Measurements from ENCODE around the gene IER2. TPM values are rescaled to one million over a fixed set of nuclear protein-coding genes. Genes with fewer than 3 reads are reported as not detected.
A peak's percentile ranks its signal among the peaks of the same experiment; 100 is the strongest.

The IER2 gene, protein sequence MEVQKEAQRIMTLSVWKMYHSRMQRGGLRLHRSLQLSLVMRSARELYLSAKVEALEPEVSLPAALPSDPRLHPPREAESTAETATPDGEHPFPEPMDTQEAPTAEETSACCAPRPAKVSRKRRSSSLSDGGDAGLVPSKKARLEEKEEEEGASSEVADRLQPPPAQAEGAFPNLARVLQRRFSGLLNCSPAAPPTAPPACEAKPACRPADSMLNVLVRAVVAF
- polyA plus RNA-seq (2012; ENCODE audit: missing spikeins) = 33.5 TPM

DNA sequence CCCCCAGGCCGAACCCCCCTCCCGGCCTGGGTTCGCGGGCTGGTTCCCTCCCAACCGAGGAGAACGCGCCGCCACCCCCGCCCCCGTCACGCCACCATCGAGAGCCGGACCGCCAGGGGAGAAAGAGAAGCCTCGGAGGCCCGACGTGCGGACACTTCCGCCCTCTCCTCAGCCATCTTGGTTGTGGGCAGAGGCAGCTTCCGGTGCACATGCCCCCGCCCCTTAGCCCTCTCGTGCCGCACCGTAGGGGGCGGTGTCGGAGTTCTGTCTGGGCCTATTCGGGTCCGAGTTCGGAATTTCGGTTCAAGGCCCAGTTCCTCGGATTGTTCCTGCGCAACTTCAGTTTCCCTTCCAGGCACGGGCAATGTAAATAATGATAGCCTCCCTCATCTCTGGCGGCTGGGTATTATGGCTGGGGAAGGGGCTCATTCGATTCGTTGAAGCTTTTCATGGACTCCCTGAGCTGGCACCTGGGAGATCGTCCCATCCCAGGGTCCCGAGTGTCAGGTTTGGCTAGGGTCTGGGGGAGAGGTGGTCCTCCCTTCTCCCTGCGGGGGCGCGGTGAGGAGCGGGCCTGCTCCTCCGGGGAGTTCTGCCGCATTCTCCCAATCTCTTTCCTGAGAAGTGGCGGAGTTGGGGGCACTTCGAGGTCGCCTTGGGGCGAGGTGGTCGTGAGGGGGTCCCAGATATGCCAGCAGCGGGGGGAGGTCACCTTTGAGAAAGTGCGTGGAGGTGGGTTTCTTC lies at the start of gene IER2, which contains the start of gene STX10:
TSS of gene IER2 (plus strand) at position 225 of the 744 bp plus-strand sequence. CDS start 2,776 bp downstream, outside the sequence.
TSS of gene STX10 (minus strand) at position 189 of the 744 bp plus-strand sequence. CDS start 202 bp downstream, outside the sequence.
- FAIRE-seq (peak; percentile 94), DNase-seq (ENCODE audit: insufficient read length) (peak; percentile 91)
- TF ChIP-seq TAF1 (IDR thresholded peaks at IDR 0.05; ENCODE audit: borderline replicate concordance, low read depth, low read length) = 0 out of 2 replicates have a peak, but pooled peaks have one; percentile 26
- TF ChIP-seq POLR2A (IDR thresholded peaks at IDR 0.05; ENCODE audit: low read depth, low read length) = no peak; the same call in 1 of the 2 replicates

DNA sequence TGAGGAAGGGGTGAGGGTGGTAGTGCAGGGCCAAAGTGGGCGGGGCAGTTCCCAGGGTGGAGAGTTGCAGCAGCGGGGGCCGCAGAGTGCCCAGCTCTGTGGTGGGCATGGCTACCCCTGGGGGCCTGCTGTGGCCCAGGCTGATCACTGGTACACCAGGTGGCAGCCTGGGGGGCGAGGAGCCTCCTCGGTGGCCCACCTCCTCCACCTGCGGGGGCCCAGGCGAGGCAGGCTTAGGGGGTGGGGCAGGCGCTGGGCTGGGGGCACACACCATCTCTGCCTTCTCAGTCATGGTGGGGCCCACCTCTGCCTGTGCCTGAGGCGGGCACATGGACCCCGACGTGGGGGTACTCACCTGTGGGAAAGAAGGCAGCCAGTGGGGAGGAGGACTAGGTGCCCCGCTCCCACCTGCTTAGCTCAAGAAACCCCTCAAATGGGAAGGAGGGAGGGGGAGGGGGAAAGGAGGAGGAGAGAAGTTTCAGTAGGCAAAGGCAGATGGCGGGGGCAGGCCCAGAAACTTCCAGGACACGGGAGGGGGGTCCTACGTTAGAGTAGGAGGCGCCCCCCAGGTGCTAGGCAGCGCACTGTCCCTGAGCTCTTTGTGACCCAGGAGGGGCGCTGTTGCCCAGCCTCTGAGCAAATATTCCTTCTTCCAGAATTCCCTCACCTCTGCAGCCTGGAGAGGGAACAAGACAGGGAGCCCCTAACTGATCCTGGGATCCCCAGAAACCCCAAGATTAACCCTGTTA lies 49.2 kb upstream of the IER2 start:
- TF ChIP-seq POLR2AphosphoS5 (IDR thresholded peaks at IDR 0.05; ENCODE audit: low read depth, low read length) = no peak
- no peak for DNase-seq (ENCODE audit: insufficient read length)
- FAIRE-seq = peak; percentile 30

DNA sequence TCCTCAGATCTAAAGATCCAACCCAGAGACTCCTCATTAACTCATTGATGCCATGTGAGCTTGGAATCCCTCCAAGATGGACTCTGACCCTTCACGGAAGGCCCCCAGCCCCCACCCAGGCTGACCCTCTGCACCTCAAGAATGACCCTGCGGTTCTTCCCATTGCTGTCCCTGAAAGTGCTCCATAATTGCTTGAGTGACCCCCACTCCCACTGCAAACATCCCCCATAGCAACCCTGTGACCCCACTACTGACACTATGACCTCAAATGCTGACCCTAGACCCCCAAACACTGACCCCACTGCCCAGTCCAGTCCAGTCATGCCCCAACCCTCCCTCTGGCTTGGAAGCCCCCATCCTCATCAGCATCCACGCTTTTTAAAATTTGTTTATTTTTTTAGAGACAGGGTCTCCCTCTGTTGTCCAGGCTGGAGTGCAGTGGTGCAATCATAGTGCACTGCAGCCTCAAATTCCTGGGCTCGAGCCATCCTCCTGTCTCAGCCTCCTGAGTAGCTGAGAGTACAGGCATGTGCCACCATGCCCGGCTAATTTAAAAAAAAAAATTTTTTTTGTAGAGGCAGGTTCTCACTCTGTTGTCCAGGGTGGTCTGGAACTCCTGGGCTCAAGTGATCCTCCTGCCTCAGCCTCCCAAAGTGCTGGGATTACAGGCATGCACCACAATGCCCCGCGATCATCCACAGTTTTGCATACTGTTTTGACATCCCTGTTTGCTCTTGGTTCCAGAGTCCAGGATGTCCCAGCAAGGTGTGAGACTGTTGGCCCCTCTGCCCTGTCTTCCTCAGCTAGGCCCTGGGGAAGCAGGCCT lies 48.4 kb upstream of the IER2 start:
- TF ChIP-seq POLR2A (IDR thresholded peaks at IDR 0.05; ENCODE audit: low read depth, low read length) (no peak), POLR2AphosphoS5 (IDR thresholded peaks at IDR 0.05; ENCODE audit: low read depth, low read length) (no peak), TAF1 (IDR thresholded peaks at IDR 0.05; ENCODE audit: borderline replicate concordance, low read depth, low read length) (no peak)
- DNase-seq (ENCODE audit: insufficient read length) (no peak), FAIRE-seq (peak; percentile 21)

DNA sequence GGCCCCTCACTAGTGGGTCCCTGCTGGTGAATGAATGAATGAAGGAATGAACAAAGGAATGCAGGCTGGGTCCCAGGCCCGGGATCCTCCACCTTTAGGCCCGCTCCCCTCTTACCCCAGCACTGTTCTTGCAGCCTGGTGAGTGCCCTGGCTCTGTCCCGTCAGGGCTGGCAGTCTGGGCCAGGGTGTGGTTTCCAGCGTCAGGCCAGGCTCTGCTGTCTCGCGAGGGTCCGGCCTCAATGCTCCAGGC lies 47.9 kb upstream of the IER2 start:
- no peak for FAIRE-seq
- no peak for DNase-seq (ENCODE audit: insufficient read length)

DNA sequence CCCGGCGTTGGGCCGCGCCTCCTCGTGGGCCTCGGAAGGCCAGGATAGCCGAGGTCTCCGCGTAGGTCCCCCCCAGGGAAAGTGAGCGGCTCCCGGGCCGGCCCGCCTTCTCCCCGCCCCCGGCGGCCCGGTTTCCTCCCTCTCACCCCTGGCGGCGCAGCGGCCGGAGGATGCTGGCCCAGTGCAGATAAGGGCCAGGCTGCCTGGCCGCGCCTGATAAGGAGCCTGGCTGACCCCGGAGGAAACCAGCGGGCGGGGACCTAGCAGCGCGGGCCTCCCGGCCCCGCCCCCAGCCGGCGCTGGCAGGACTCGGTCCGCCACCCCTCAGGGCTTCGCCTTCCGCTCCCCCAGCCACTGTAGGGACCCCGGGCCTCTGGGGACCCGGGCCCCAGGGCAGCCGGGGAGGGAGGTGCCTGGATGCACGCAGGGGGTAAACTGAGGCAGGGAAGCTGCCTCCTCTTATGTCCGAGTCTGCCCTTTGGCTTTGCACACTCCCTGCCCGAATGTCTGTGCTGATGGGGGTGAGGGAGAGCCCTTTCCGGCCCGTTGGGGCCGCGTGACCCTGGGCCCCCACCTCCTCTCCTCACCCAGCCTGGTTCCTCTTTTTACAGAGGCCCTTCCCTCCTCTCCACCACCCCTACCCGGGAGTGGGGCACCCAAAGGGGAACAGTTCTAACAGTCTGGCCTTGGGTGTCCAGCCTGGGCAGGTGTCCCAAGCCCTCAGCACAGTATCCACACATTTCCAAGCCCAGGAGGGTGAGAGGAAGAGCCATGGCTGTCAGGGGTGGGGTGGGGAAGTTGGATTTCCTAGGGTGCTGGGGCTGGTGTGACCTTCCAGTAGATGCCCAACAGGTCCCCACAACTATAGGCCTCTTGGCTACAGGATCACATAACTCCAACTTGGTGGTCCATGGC lies 47.3 kb upstream of the IER2 start, which contains the start of gene LYL1:
TSS of gene LYL1 (minus strand) at position 193 of the 915 bp plus-strand sequence. CDS start 1,687 bp downstream, outside the sequence.
- DNase-seq (ENCODE audit: insufficient read length) (peak; percentile 78), FAIRE-seq (peak; percentile 90)
- TF ChIP-seq POLR2A (IDR thresholded peaks at IDR 0.05; ENCODE audit: low read depth, low read length) (peak; percentile 46; the same call in 1 of the 2 replicates), POLR2AphosphoS5 (IDR thresholded peaks at IDR 0.05; ENCODE audit: low read depth, low read length) (no peak; the same call in none of the 2 replicates), TAF1 (IDR thresholded peaks at IDR 0.05; ENCODE audit: borderline replicate concordance, low read depth, low read length) (no peak)

More for the DNA sequence above, 47.9 kb upstream of the IER2 start:
- TF ChIP-seq TAF1 (IDR thresholded peaks at IDR 0.05; ENCODE audit: borderline replicate concordance, low read depth, low read length) (no peak), POLR2A (IDR thresholded peaks at IDR 0.05; ENCODE audit: low read depth, low read length) (no peak)

DNA sequence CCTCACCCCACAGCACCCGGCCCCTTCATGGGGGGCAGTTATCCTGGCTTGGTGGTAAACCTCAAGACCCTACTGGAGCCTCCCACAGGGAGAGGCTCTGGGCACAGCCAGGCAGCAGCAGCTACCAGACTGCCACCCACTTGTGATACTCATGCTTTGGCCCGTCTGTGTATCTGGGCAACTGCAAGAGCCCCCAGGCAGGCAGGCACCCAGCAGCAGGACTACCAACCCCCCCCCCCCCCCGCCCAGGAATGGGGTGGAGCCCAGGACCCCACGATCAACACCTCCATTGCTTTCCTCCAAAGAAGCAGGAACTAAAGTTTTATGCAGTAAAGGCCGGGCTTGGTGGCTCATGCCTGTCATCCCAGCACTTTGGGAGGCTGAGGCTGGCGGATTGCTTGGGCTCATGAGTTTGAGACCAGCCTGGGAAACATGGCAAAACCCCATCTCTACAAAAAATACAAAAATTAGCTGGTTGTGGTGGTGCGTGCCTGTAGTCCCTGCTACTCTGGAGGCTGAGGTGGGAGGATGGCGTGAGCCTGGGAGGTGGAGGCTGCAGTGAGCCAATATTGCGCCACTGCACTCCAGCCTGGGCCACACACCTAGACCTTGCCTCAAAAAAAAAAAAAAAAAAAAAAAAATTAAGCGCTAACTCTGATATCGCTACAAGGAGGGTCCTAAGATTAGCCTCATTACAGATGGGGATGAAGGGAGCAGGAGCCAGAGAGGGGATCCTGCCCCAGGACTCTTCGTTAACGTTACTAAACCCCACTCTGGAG lies 46.4 kb upstream of the IER2 start:
- FAIRE-seq (no peak), DNase-seq (ENCODE audit: insufficient read length) (no peak)

DNA sequence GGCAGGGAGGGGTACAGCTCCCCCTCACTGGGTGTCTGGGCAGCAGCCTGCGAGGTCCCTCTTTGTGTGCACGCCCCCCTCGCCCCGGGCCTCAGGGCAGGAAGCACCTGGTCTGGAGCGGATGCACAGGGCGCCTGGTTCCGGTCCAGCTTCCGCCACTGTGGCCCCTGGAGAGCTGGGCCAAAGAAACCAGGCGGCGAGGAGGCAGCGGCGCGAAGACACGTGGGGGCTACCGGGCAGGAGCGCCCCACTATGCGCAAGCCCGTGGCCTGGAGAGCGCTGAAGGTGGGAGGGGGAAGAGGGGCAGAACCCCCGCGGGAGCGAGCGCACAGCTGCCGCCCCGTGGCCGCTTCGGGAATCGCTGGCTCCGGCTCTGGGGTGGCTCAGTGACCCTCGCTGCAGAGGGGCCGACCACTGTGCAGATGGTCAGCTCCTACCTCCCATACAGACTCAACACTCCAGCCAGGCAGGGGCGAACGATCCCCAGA lies 45.8 kb upstream of the IER2 start:
- DNase-seq (ENCODE audit: insufficient read length) = peak; percentile 83
- TF ChIP-seq POLR2AphosphoS5 (IDR thresholded peaks at IDR 0.05; ENCODE audit: low read depth, low read length) (no peak; the same call in 1 of the 2 replicates), POLR2A (IDR thresholded peaks at IDR 0.05; ENCODE audit: low read depth, low read length) (peak; percentile 12; the same call in 1 of the 2 replicates)
- peak; percentile 97 for FAIRE-seq

More for the DNA sequence above, 46.4 kb upstream of the IER2 start:
- TF ChIP-seq POLR2A (IDR thresholded peaks at IDR 0.05; ENCODE audit: low read depth, low read length) (no peak), POLR2AphosphoS5 (IDR thresholded peaks at IDR 0.05; ENCODE audit: low read depth, low read length) (no peak), TAF1 (IDR thresholded peaks at IDR 0.05; ENCODE audit: borderline replicate concordance, low read depth, low read length) (no peak)

DNA sequence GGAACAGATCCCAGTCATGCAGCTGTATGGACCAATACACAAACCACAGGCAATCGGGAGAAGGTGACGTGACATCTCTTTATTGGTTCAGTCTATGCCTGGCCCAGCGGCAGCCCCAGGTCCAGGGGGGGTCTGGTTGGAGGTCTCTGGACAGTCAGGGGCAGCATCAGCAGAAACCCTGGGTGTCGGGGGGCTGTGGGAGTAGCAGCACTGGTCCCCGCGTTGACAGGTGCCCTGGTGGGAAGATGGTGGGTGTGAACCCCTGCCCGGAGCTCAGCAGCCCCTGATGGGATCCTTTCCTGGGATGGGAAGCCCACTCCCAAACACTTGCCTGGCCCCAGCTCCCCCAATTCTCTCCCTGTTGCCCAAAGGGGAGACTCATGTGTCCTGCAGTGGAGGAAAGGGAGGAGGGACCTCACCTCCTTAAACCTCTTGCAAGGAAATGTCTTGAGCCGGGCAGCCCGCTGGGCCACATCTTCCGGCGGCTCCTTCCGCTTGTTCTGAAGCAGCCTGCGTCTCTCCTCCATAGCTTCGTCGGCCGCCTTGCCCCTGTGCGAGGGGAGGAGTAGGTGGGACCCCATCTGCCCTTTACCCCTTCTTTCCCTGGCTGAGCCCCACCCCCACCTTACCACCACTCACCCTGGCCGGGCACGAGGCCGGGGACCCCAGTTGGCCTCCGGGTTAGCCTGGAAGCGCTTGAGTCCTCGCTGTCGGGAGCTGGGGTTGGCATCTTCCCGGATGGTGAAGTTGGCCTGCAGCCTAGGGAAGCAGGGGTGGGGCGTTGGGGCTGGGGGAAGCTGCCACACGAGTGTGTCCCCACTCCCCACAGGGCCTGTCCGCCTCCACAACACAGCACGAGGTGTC lies 45.1 kb upstream of the IER2 start:
- no peak for DNase-seq (ENCODE audit: insufficient read length)
- TF ChIP-seq POLR2AphosphoS5 (IDR thresholded peaks at IDR 0.05; ENCODE audit: low read depth, low read length) (peak; percentile 38; the same call in 1 of the 2 replicates), TAF1 (IDR thresholded peaks at IDR 0.05; ENCODE audit: borderline replicate concordance, low read depth, low read length) (no peak), POLR2A (IDR thresholded peaks at IDR 0.05; ENCODE audit: low read depth, low read length) (peak; percentile 8)
- FAIRE-seq = peak; percentile 62

Measured in GM12892 (cell line).